Right hindlimb (tissue), 1 donor: ENCODE data around the gene SV2C.
"Not testable (repeated sequence)": the region's sequence is repeated elsewhere in the genome, so short reads cannot be mapped to it uniquely, and the experiment has no call there.

Experiments used
- DNase-seq: peaks from one replicate; pipeline ENCODE4 v3.0.0-alpha.2; 2018

The SV2C gene

DNA sequence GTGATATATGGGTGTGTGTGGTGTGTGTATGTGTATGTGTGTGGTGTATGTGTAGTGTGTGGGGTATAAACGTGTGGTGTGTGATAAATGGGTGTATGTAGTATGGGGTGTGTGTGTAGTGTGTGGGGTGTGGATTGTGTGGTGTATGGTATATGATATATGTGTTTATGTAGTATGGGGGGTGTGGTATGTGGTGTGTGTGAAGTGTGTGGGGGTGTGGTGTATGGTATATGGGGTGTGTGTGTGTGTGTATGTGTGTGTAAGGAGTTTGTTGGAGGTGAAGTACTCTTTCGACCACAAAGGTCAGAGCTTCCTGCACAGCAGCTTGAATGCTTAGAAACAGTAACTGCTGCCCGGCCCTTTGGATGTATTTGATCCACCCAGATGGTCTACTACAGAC is 174.7 kb downstream of the SV2C start:
- DNase-seq: no peak

GRCh38 chr5:76264681-76265080 is 181.5 kb downstream of the SV2C start:
- no peak for DNase-seq

DNA sequence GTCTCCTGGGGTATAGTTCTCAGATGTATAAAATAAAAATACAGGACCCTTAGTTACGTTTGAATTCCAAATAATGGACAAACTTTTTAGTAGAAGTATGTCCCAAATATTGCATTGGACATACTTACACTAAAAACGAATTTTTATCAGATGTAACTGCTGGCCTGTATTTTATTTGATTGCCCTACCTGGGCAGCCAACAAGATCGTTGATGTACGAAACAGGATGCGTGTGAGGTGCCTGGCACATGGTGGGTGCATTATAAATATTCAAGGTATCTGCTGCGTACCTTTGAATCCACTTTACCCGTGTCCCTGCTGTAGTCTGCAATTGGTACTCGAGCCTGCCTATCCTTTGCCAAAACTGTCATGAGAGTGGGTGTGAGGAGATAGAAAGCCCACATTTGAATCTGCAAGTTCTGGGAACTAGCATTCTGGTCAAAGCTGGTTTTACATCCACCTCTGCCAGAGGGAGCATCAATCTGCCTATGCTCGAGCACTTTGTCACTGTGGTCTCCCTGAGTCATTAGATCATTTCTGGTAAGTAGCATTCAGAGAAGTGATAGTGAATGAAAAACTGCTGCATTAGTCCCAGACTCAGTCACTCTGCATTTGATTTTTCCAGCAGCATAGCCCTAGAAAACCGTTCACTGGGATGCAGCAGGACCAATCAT is 186.2 kb downstream of the SV2C start:
- DNase-seq: no peak

DNA sequence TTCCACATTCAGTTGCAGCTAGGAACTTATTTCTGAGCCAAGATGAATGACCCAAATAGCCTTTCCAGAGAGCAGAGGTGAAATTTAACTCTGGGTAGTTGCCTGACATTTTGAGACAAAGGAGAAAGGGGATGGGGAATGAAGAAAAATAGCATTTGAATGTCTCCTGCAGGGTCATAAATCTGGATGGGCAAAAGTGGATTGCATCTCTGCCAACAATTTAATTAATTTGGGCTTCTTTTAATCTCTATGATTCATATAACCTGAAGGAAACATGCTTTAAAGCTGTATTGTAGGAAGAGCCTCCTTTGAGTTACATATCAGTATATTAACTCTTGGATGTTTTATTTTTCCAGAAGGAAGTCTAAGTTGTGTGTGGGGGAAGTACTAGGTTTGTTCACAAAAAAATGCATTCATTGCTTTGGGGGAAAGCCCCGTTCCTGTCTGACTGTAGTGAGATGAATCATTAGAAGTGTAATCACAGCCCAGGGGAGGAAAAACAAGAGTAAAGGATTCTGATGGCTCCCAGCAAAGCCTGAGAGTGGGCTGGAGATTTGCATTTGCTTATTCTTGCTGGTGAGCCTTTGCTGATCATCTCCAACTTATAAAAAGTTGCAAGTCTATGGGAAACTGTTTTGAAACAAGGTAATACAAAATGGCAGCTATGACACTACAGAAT is 186.9 kb downstream of the SV2C start:
- DNase-seq: no peak

- no peak for DNase-seq
Measured at GRCh38 chr5:76271836-76272235, 188.7 kb downstream of the SV2C start.

- peak; percentile 41 for DNase-seq
Measured at GRCh38 chr5:76273206-76273885, 190.2 kb downstream of the SV2C start.

DNA sequence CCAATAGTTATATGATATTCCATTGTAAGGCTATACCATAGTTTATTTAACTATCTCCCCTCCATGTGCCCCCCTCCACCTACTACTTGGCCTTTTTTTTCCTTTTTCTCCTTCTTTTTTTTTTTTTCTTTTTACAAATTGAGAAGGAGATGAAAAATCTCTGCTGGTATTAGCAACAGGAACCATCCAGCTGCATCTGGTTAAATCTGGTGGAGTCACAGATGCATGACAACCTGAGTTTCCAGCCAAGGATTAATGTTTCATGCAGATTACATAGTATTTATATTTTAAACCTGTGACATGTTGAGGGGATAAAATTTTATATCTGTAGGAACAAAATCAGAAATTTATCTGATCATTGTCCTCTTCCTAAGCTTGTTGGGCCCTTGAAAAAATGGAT is 191.4 kb downstream of the SV2C start:
- DNase-seq: no peak

DNA sequence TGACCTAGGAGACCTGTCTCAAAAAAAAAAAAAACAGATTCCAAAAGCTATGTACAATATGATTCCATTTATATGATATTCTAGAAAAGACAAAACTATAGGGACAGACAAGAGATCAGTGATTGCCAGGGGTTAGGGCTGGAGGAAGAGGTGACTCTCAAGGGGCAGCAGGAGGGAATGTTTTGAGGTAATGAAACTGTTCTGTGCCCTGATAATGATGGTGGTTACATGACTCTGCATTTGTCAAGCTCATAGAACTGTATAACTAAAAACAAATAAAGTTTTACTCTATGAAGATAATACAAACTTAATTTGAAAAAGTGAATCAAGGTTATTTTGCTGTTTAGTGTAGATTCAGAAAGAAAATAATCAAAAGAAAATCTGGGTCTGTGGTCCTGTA is 194.6 kb downstream of the SV2C start:
- DNase-seq: no peak

DNA sequence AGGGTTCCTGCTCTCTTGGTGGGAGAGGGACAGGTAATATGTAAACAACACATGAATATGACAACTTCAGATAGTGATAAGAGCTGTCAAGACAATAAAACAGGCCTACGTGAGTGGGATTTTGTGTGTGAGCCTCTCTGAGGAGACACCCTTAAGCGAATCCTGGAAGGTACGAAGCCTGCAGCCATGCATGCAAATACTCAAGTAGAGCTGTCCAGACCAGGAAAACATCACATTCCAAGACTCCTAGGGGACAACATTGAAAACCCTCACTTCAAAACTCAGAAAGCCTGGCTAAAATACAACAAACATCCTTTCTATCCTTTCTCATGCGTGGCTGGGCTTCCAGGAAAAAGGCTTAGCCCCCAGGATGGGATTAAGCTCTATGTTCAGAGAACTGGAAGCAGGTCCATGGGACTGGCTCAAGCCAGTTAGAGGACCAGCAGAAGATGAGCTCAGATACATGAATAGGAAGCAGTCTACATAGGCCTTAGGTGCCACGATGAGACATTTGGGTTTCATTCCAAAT is 195.1 kb downstream of the SV2C start:
- DNase-seq: peak; percentile 47

GRCh38 chr5:76280494-76280893 is 197.3 kb downstream of the SV2C start:
- DNase-seq: no peak

DNA sequence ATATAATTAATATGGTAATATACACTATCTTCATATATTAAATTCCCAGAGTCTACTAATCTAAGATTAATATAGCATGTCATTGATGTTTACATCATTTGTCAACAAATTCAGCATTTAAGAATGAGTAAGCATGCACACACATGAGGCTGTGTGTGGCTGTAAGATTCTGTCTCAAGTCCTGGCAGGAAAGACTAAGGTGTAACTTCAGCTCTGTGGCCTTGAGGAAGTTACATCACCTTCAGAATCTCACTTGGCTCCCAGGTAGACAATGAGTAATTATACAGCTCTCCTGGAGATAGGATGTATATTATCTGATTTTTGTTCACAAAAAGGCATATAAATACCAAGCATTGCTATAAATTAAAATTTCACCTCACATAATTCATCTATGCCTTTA is 200.5 kb downstream of the SV2C start:
- no peak for DNase-seq

- no peak for DNase-seq
Measured at GRCh38 chr5:76289692-76290091, 206.5 kb downstream of the SV2C start.

- DNase-seq: no peak
Measured at GRCh38 chr5:76290321-76290757, 207.2 kb downstream of the SV2C start.

- no peak for DNase-seq
Measured at GRCh38 chr5:76291305-76292077, 208.3 kb downstream of the SV2C start.

- no peak for DNase-seq
Measured at GRCh38 chr5:76292620-76293322, 209.6 kb downstream of the SV2C start.

GRCh38 chr5:76294573-76294972 is 211.4 kb downstream of the SV2C start:
- DNase-seq: no peak

GRCh38 chr5:76298852-76299251 is 215.7 kb downstream of the SV2C start:
- no peak for DNase-seq

DNA sequence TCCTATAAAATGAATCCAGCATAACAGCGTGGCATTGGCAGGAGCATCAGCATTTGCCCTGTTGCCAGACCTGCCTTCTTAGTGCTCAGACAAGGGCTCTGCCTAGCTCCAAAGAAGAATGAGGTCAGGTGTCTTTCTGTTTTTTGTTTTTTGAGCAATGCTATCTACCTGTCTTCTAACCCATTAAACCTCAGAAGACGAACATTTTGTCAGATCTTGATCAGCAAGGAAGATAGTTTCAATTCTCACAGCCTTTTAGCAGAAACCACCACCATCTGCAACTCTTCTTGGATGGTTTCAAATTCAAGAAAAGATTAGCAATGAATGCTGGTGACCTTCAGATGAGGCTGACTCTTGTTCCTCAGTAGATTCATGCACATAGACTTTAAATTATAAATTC is 216.4 kb downstream of the SV2C start:
- no peak for DNase-seq

DNA sequence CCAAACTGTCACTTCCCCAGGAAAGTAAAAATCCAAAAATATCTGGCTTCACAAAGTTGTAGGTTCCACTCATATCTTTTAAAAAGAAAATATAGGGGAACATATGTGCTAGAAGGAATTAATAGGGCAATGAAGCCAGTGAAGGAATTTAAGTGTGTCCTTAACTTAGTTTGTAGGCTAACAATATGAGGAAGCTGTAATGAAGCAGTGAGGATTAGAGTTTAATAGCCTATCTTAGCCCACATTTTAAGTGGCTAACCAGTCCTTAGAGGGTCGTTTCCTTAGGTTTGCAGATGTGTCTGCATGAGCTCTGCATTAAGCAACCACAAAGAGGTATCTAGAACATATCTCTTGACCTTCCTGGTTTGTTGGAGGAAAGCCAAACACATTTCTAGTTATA is 218.7 kb downstream of the SV2C start:
- DNase-seq: not testable (repeated sequence)

DNA sequence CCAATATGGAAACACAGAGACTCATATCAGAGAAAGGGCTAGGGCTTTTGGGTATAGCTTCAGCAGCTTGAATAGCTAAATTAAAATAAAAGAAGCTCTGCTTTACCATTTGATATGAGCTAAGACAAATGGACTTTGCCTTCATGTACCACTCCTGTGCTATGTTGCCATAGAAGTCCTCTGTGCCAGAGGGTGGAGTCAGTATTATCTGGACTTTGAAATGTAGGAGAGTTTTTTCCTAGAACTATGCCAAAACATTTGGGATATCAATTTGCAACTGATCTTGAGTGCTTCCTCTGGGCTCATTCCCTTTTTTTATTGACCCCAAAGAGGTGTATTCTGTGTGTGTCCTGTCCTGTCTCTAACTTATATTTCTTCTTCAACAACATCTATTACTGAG is 219.5 kb downstream of the SV2C start:
- not testable (repeated sequence) for DNase-seq

- DNase-seq: no peak
Measured at GRCh38 chr5:76303921-76304320, 220.7 kb downstream of the SV2C start.

GRCh38 chr5:76305269-76305668 is 222.1 kb downstream of the SV2C start:
- no peak for DNase-seq
